GM21576 (cell line): ENCODE measurements around the gene TRMT11.
A peak's percentile ranks its signal among the peaks of the same experiment; 100 is the strongest.
"Not testable (repeated sequence)": the region's sequence is repeated elsewhere in the genome, so short reads cannot be mapped to it uniquely, and the experiment has no call there.

Source experiments
- ATAC-seq: cut with Tn5 transposase; IDR thresholded peaks from one replicate; pipeline ENCODE4 v1.9.1; 2021; ENCODE audit warnings: mild to moderate bottlenecking, moderate library complexity; ENCODE audit not compliant: unreplicated experiment

TRMT11 gene

GRCh38 chr6:126040826-126041225 lies 54.5 kb downstream of the TRMT11 start:
- no peak for ATAC-seq

GRCh38 chr6:126041516-126041915 lies 55.2 kb downstream of the TRMT11 start:
- ATAC-seq = no peak

- ATAC-seq = no peak
These were observed 55.7 kb downstream of the TRMT11 start for GRCh38 chr6:126042001-126042419.

GRCh38 chr6:126047648-126048047 lies 61.3 kb downstream of the TRMT11 start:
- no peak for ATAC-seq

- no peak for ATAC-seq
These were observed 62.3 kb downstream of the TRMT11 start for GRCh38 chr6:126048635-126049034.

GRCh38 chr6:126050795-126051194 lies 64.5 kb downstream of the TRMT11 start:
- no peak for ATAC-seq

GRCh38 chr6:126051791-126052190 lies 65.5 kb downstream of the TRMT11 start:
- ATAC-seq = no peak

GRCh38 chr6:126052485-126052884 lies 66.1 kb downstream of the TRMT11 start:
- no peak for ATAC-seq

- ATAC-seq = no peak
These were observed 67.9 kb downstream of the TRMT11 start for GRCh38 chr6:126054258-126054702.

GRCh38 chr6:126054802-126055201 lies 68.5 kb downstream of the TRMT11 start:
- no peak for ATAC-seq

GRCh38 chr6:126055449-126055848 lies 69.1 kb downstream of the TRMT11 start:
- no peak for ATAC-seq

GRCh38 chr6:126056355-126057004 lies 70.1 kb downstream of the TRMT11 start:
- no peak for ATAC-seq

- not testable (repeated sequence) for ATAC-seq
These were observed 71.7 kb downstream of the TRMT11 start for GRCh38 chr6:126058085-126058484.

- no peak for ATAC-seq
These were observed 74.1 kb downstream of the TRMT11 start for GRCh38 chr6:126060400-126060799.

- peak; percentile 66 for ATAC-seq
These were observed 77.3 kb downstream of the TRMT11 start for GRCh38 chr6:126063512-126064146.

- no peak for ATAC-seq
These were observed 78.0 kb downstream of the TRMT11 start for GRCh38 chr6:126064257-126064747.

GRCh38 chr6:126064748-126065401 lies 78.5 kb downstream of the TRMT11 start:
- ATAC-seq = no peak

- ATAC-seq = no peak
These were observed 80.0 kb downstream of the TRMT11 start for GRCh38 chr6:126066053-126067048.

- ATAC-seq = no peak
These were observed 80.7 kb downstream of the TRMT11 start for GRCh38 chr6:126067073-126067472.

GRCh38 chr6:126069449-126069848 lies 83.1 kb downstream of the TRMT11 start:
- no peak for ATAC-seq
